ENCODE results near the gene SLC7A9. TPM values are rescaled to one million over a fixed set of nuclear protein-coding genes. Genes with fewer than 3 reads are reported as not detected.

The SLC7A9 gene
- total and polyA plus RNA-seq, 10 of the 15 experiments (the other 5 are each of a cell fraction or from before 2014, with no cell fraction given) = 0.13 to 0.17 TPM; not detected in 8

- DNase-seq (ENCODE audit: low read depth, low spot score) (no peak), FAIRE-seq (no peak), ATAC-seq (no peak)
- H3K4me2 ChIP-seq (ENCODE audit: control insufficient read depth, insufficient read depth) = no peak overlapping the region
- ChIA-PET SMC1A (ENCODE audit: uncharacterized antibody, unreplicated experiment) (no interaction called here), CTCF (no interaction called here), RAD21 (ENCODE audit: unreplicated experiment) (no interaction called here), POLR2A (no interaction called here)
- peaks cover 4% of the 10 kb centered on the region; the same call in 2 of the 3 replicates for H3K9me3 ChIP-seq (replicated peaks; ENCODE audit: control insufficient read depth, insufficient read depth, low read length)
- TF ChIP-seq MEF2A (IDR thresholded peaks at IDR 0.05; ENCODE audit: insufficient read depth, low read depth, low read length) (no peak), HDAC2 (IDR thresholded peaks at IDR 0.05) (no peak), GATAD2B (conservative IDR thresholded peaks at IDR 0.05; ENCODE audit: low read depth) (no peak), USF2 (IDR thresholded peaks at IDR 0.05; ENCODE audit: borderline replicate concordance, low read depth, low read length) (no peak), SPI1 (IDR thresholded peaks at IDR 0.05; ENCODE audit: borderline replicate concordance, insufficient read depth, low read depth, low read length) (no peak), ATF3 (IDR thresholded peaks at IDR 0.05; ENCODE audit: borderline replicate concordance, extremely low read depth, low read depth, low read length) (no peak), ATF2 (IDR thresholded peaks at IDR 0.05; ENCODE audit: low read length) (no peak), TCF3 (IDR thresholded peaks at IDR 0.05; ENCODE audit: borderline replicate concordance, insufficient read depth, low read depth, low read length) (no peak)
- H3K27ac ChIP-seq (ENCODE audit: control insufficient read depth, insufficient read depth) = no peak overlapping the region
- in situ Hi-C loops (cut with MboI) = no loop called here
- no peaks in the 10 kb centered on the region for H3K4me1 ChIP-seq (ENCODE audit: control insufficient read depth, insufficient read depth, low read length)
- no TSS peak for BruUV-seq (replicated peaks)
- intact Hi-C loops (cut with micrococcal nuclease; ENCODE audit: unreplicated experiment) = no loop called here
- H3K4me3 ChIP-seq = no peak overlapping the region
- H3K27me3 ChIP-seq (replicated peaks in 1 of 2; ENCODE audit: control insufficient read depth in 2 of 2, insufficient read depth in 2 of 2, low read length in 1 of 2) = no peaks in the 10 kb centered on the region
- no peak overlapping the region for H3K9ac ChIP-seq (ENCODE audit: control insufficient read depth, insufficient read depth, low read length)
- H4K20me1 ChIP-seq (ENCODE audit: control insufficient read depth, insufficient read depth) = no peaks in the 10 kb centered on the region
- 93% methylated on average over 10 of the region's 10 CpGs for WGBS (ENCODE audit: insufficient coverage, insufficient replicate concordance, low lambda C conversion rate, missing lambda C conversion rate)
- H3K36me3 ChIP-seq (ENCODE audit: control insufficient read depth in 2 of 2, insufficient read depth in 2 of 2, low read length in 1 of 2) = peaks cover 0 to 4% of the 10 kb centered on the region in 2 experiments; a peak in 1 of 4 replicates
- H2AFZ ChIP-seq (ENCODE audit: control insufficient read depth, low read depth, low read length) = no peak overlapping the region
- H3K79me2 ChIP-seq (ENCODE audit: control insufficient read depth, insufficient read depth, low read length) = no peaks in the 10 kb centered on the region
Measured at GRCh38 chr19:32890841-32891240, 21.3 kb upstream of the SLC7A9 start.
